Prostate gland (tissue), 2 donors: ENCODE results near the gene PID1.

Experiments used
- POLR2AphosphoS5 ChIP-seq: sonication (generic); formaldehyde crosslinking; IDR thresholded peaks from one replicate; pipeline ENCODE4 v1.6.1; 2017; ENCODE audit warnings: antibody characterized with exemption
- TF ChIP-seq, protein P1 (sequence below), 4 experiments: fragments of 200-600 bp in 2 of 4; fragments of 450-650 bp in 2 of 4; sonication (generic) in 2 of 4; IDR thresholded peaks; 1 replicate in 3 of 4; 2 replicates in 1 of 4; pipeline ENCODE4 v1.5.1; 2016 to 2019; ENCODE audit warnings: antibody characterized with exemption in 4 of 4, mild to moderate bottlenecking in 2 of 4, moderate library complexity in 2 of 4

DNA sequence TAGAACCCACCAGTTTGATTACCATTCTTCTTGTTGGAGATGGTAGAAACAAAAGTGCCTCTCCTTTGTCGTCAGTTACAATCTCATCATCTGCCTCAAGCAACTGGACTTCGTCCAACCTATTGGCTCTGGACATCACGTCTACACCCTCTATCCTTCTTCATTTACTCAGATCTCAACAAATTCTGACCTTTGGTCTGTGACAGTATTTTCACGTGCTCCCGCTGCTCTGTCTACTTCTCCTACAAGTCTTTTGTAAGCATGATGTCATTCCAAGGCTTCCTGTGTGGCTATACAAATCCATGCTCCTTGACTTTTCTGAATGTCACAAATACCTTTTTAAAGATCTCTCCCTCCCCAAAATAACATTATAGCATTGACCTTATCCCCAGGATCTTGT is 43.0 kb upstream of the PID1 start:
- no peak for TF ChIP-seq POLR2AphosphoS5
- TF ChIP-seq, protein P1, sequence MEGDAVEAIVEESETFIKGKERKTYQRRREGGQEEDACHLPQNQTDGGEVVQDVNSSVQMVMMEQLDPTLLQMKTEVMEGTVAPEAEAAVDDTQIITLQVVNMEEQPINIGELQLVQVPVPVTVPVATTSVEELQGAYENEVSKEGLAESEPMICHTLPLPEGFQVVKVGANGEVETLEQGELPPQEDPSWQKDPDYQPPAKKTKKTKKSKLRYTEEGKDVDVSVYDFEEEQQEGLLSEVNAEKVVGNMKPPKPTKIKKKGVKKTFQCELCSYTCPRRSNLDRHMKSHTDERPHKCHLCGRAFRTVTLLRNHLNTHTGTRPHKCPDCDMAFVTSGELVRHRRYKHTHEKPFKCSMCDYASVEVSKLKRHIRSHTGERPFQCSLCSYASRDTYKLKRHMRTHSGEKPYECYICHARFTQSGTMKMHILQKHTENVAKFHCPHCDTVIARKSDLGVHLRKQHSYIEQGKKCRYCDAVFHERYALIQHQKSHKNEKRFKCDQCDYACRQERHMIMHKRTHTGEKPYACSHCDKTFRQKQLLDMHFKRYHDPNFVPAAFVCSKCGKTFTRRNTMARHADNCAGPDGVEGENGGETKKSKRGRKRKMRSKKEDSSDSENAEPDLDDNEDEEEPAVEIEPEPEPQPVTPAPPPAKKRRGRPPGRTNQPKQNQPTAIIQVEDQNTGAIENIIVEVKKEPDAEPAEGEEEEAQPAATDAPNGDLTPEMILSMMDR (IDR thresholded peaks at IDR 0.05): no peak
